WI38 (cell line): ENCODE results near the gene LIG1.
A peak's percentile ranks its signal among the peaks of the same experiment; 100 is the strongest.

ENCODE experiments used
- H3K4me3 ChIP-seq: 2 replicates; pipeline ENCODE4 v1.5.1; 2011; ENCODE audit warnings: low read depth, mild to moderate bottlenecking, control low read depth, low read length
- CTCF ChIP-seq: IDR thresholded peaks from 2 replicates; pipeline ENCODE4 v1.5.1; 2012; ENCODE audit warnings: low read depth, mild to moderate bottlenecking, control low read depth, low read length

The LIG1 gene

GRCh38 chr19:48111280-48111679 is 58.9 kb downstream of the LIG1 start:
- TF ChIP-seq CTCF: no peak
- no peak overlapping the region for H3K4me3 ChIP-seq

GRCh38 chr19:48110350-48110966 is 59.7 kb downstream of the LIG1 start, which contains the start of gene PLA2G4C:
Gene PLA2G4C (minus strand): TSS chr19:48110817. CDS start chr19:48106529, 4,288 bp downstream.
- no peak for TF ChIP-seq CTCF
- H3K4me3 ChIP-seq: peak within 1 kb of the TSS; percentile 56

- no peak overlapping the region for H3K4me3 ChIP-seq
- no peak for TF ChIP-seq CTCF
These were observed 61.0 kb downstream of the LIG1 start for GRCh38 chr19:48108997-48109782.

GRCh38 chr19:48103922-48104321 is 66.2 kb downstream of the LIG1 start:
- H3K4me3 ChIP-seq: no peak overlapping the region
- TF ChIP-seq CTCF: no peak

- peak; percentile 74 for TF ChIP-seq CTCF
These were observed 67.0 kb downstream of the LIG1 start for GRCh38 chr19:48102870-48103751.

GRCh38 chr19:48095612-48096175 is 74.5 kb downstream of the LIG1 start:
- no peak for TF ChIP-seq CTCF

More at GRCh38 chr19:48102870-48103751, 67.0 kb downstream of the LIG1 start:
- no peak overlapping the region for H3K4me3 ChIP-seq

More at GRCh38 chr19:48095612-48096175, 74.5 kb downstream of the LIG1 start:
- no peak overlapping the region for H3K4me3 ChIP-seq
